ENCODE measurements around the gene ABI3.
"Not testable (repeated sequence)": the region's sequence is repeated elsewhere in the genome, so short reads cannot be mapped to it uniquely, and the experiment has no call there.

The ABI3 gene

GRCh38 chr17:49252148-49252695, 41.7 kb downstream of the ABI3 start:
- no peak for DNase-seq

- DNase-seq = no peak
Observed at GRCh38 chr17:49254066-49254465, 43.6 kb downstream of the ABI3 start.

- no peak for DNase-seq
Observed at GRCh38 chr17:49255125-49255524, 44.6 kb downstream of the ABI3 start.

GRCh38 chr17:49258394-49258793, 47.9 kb downstream of the ABI3 start:
- no peak for DNase-seq

GRCh38 chr17:49259663-49260010, 49.1 kb downstream of the ABI3 start:
- DNase-seq = no peak

GRCh38 chr17:49260011-49260816, 49.7 kb downstream of the ABI3 start:
- DNase-seq = peak in 15 of 51 donors; percentile 1 to 53 (median 11)

- no peak for DNase-seq
Observed at GRCh38 chr17:49260817-49261291, 50.3 kb downstream of the ABI3 start.

- not testable (repeated sequence) for DNase-seq
Observed at GRCh38 chr17:49261540-49261939, 51.0 kb downstream of the ABI3 start.

GRCh38 chr17:49266233-49266632, 55.7 kb downstream of the ABI3 start:
- DNase-seq = no peak

GRCh38 chr17:49267912-49268311, 57.4 kb downstream of the ABI3 start:
- DNase-seq = no peak

GRCh38 chr17:49269356-49269755, 58.8 kb downstream of the ABI3 start:
- DNase-seq = no peak

All from hypothalamus (tissue), 51 donors.